Measurements from ENCODE around the gene TXNIP.

Gene TXNIP

GRCh38 chr1:145985129-145985501, 11.3 kb downstream of the TXNIP start:
- no peak for DNase-seq (ENCODE audit: low read depth)

GRCh38 chr1:145983960-145984830, 12.2 kb downstream of the TXNIP start:
- no peak for DNase-seq (ENCODE audit: low read depth)

GRCh38 chr1:145983206-145983675, 13.1 kb downstream of the TXNIP start:
- no peak for DNase-seq (ENCODE audit: low read depth)

- no peak for DNase-seq (ENCODE audit: low read depth)
These were observed 14.2 kb downstream of the TXNIP start for GRCh38 chr1:145982010-145982723.

- DNase-seq (ENCODE audit: low read depth): no peak
These were observed 15.9 kb downstream of the TXNIP start for GRCh38 chr1:145980457-145980994.

GRCh38 chr1:145979746-145980456, 16.5 kb downstream of the TXNIP start:
- no peak for DNase-seq (ENCODE audit: low read depth)

- peak; percentile 58 for DNase-seq (ENCODE audit: low read depth)
These were observed 17.3 kb downstream of the TXNIP start for GRCh38 chr1:145978854-145979745.

- no peak for DNase-seq (ENCODE audit: low read depth)
These were observed 17.9 kb downstream of the TXNIP start for GRCh38 chr1:145978471-145978853.

- DNase-seq (ENCODE audit: low read depth): peak; percentile 57
These were observed 18.6 kb downstream of the TXNIP start for GRCh38 chr1:145977486-145978470.

GRCh38 chr1:145977016-145977415, 19.4 kb downstream of the TXNIP start:
- DNase-seq (ENCODE audit: low read depth): no peak

GRCh38 chr1:145975216-145975615, 21.2 kb downstream of the TXNIP start:
- no peak for DNase-seq (ENCODE audit: low read depth)

- no peak for DNase-seq (ENCODE audit: low read depth)
These were observed 21.7 kb downstream of the TXNIP start for GRCh38 chr1:145974721-145975120.

GRCh38 chr1:145972580-145972979, 23.8 kb downstream of the TXNIP start:
- DNase-seq (ENCODE audit: low read depth): no peak

- DNase-seq (ENCODE audit: low read depth): no peak
These were observed 29.1 kb downstream of the TXNIP start for GRCh38 chr1:145967288-145967687.

- no peak for DNase-seq (ENCODE audit: low read depth)
These were observed 31.1 kb downstream of the TXNIP start for GRCh38 chr1:145965119-145965744.

- DNase-seq (ENCODE audit: low read depth): peak; percentile 85
These were observed 31.9 kb downstream of the TXNIP start, which contains the start of the genes ANKRD34A and POLR3GL for GRCh38 chr1:145964328-145965118. Gene ANKRD34A (minus strand): TSS chr1:145964575. CDS start chr1:145961759, 2,816 bp downstream. Gene POLR3GL (plus strand): TSS chr1:145964690. CDS start chr1:145974866, 10,176 bp downstream.

GRCh38 chr1:145963265-145964019, 32.9 kb downstream of the TXNIP start:
- DNase-seq (ENCODE audit: low read depth): no peak
